Mesenchymal stem cell (in vitro differentiated cells and primary cell): Measurements from ENCODE around the gene IGSF21.

Experiments
- DNase-seq: peaks from one replicate; pipeline ENCODE4 v3.0.0-alpha.2; 2013
- H2AFZ ChIP-seq: one replicate; pipeline ENCODE4 v1.6.1; 2013; ENCODE audit warnings: low read depth, mild to moderate bottlenecking, control low read depth, inconsistent platforms, low read length, moderate library complexity
- H2AK5ac ChIP-seq: 2 replicates; pipeline ENCODE4 v1.6.1; 2013; ENCODE audit warnings: low read length, moderate library complexity, mild to moderate bottlenecking, inconsistent platforms; ENCODE audit not compliant: severe bottlenecking
- H2BK120ac ChIP-seq: one replicate; pipeline ENCODE4 v1.6.1; 2013; ENCODE audit warnings: low read depth, mild to moderate bottlenecking, inconsistent platforms, low read length, moderate library complexity
- H2BK12ac ChIP-seq, 2 experiments: one replicate each; pipeline ENCODE4 v1.6.1; 2013; ENCODE audit warnings: inconsistent platforms in 2 of 2, low read length in 2 of 2, mild to moderate bottlenecking in 2 of 2, moderate library complexity in 2 of 2, control low read depth in 1 of 2
- H2BK15ac ChIP-seq: one replicate; pipeline ENCODE4 v1.6.1; 2013; ENCODE audit warnings: mild to moderate bottlenecking, low read depth, inconsistent platforms; ENCODE audit not compliant: poor library complexity, severe bottlenecking
- H2BK5ac ChIP-seq: 2 replicates; pipeline ENCODE4 v1.6.1; 2013; ENCODE audit warnings: low read depth, mild to moderate bottlenecking, low read length, control low read depth, inconsistent platforms; ENCODE audit not compliant: poor library complexity, severe bottlenecking
- H3K14ac ChIP-seq, 2 experiments: one replicate each; pipeline ENCODE4 v1.6.1; 2013; ENCODE audit warnings: inconsistent platforms in 2 of 2, low read length in 2 of 2, control low read depth in 1 of 2, mild to moderate bottlenecking in 1 of 2, moderate library complexity in 1 of 2
- H3K18ac ChIP-seq, 2 experiments: one replicate each; pipeline ENCODE4 v1.6.1; 2013; ENCODE audit warnings: inconsistent platforms in 2 of 2, low read length in 2 of 2, control low read depth in 1 of 2, low read depth in 1 of 2, mild to moderate bottlenecking in 1 of 2
- H3K23ac ChIP-seq, 2 experiments: one replicate each; pipeline ENCODE4 v1.6.1; 2013; ENCODE audit warnings: inconsistent platforms in 2 of 2, low read length in 2 of 2, mild to moderate bottlenecking in 2 of 2, moderate library complexity in 2 of 2, control low read depth in 1 of 2
- H3K27ac ChIP-seq: 2 replicates; pipeline ENCODE4 v1.5.1; 2013; ENCODE audit warnings: mild to moderate bottlenecking, moderate library complexity, low read length, control low read depth, inconsistent platforms; ENCODE audit not compliant: poor library complexity, severe bottlenecking
- H3K27me3 ChIP-seq, 2 experiments: 2 replicates each; pipeline versions ENCODE4 v1.6.1 to v1.7.0; 2013; ENCODE audit warnings: low read length in 2 of 2, mild to moderate bottlenecking in 2 of 2, moderate library complexity in 2 of 2, control low read depth in 1 of 2, inconsistent platforms in 1 of 2; ENCODE audit not compliant: control insufficient read depth in 1 of 2, insufficient read depth in 1 of 2
- H3K36me3 ChIP-seq, 2 experiments: 2 replicates each; pipeline versions ENCODE4 v1.6.1 to v1.7.0; 2013; ENCODE audit warnings: low read length in 2 of 2, control low read depth in 1 of 2, inconsistent platforms in 1 of 2, low read depth in 1 of 2, mild to moderate bottlenecking in 1 of 2; ENCODE audit not compliant: insufficient read depth in 2 of 2, control insufficient read depth in 1 of 2
- H3K4ac ChIP-seq, 2 experiments: one replicate each; pipeline ENCODE4 v1.6.1; 2013; ENCODE audit warnings: inconsistent platforms in 2 of 2, low read length in 2 of 2, mild to moderate bottlenecking in 2 of 2, moderate library complexity in 2 of 2, control low read depth in 1 of 2, low read depth in 1 of 2
- H3K4me1 ChIP-seq: 2 replicates; pipeline ENCODE4 v1.6.1; 2013; ENCODE audit warnings: low read depth, low read length, control low read depth; ENCODE audit not compliant: control insufficient read depth, insufficient read depth
- H3K4me2 ChIP-seq: 2 replicates; pipeline ENCODE4 v1.6.1; 2013; ENCODE audit warnings: low read length, mild to moderate bottlenecking, inconsistent platforms; ENCODE audit not compliant: poor library complexity, severe bottlenecking
- H3K4me3 ChIP-seq, 2 experiments: 2 replicates each; pipeline versions ENCODE4 v1.5.1 to v1.7.0; 2013; ENCODE audit warnings: low read length in 2 of 2, mild to moderate bottlenecking in 2 of 2, control low read depth in 1 of 2, low read depth in 1 of 2; ENCODE audit not compliant: insufficient read depth in 1 of 2
- H3K79me1 ChIP-seq: replicated peaks from 2 replicates; pipeline ENCODE4 v1.6.1; 2013; ENCODE audit warnings: mild to moderate bottlenecking, control low read depth, low read length, inconsistent platforms; ENCODE audit not compliant: poor library complexity, severe bottlenecking
- H3K9ac ChIP-seq: 2 replicates; pipeline ENCODE4 v1.7.0; 2013; ENCODE audit warnings: mild to moderate bottlenecking, low read length, moderate library complexity
- H3K9me3 ChIP-seq: 2 replicates; pipeline ENCODE4 v1.7.0; 2013; ENCODE audit warnings: mild to moderate bottlenecking, low read length; ENCODE audit not compliant: control insufficient read depth
- H4K8ac ChIP-seq: one replicate; pipeline ENCODE4 v1.6.1; 2013; ENCODE audit warnings: inconsistent platforms, mild to moderate bottlenecking, low read length, moderate library complexity
- H4K91ac ChIP-seq: one replicate; pipeline ENCODE4 v1.6.1; 2013; ENCODE audit warnings: mild to moderate bottlenecking, low read length, inconsistent platforms
- WGBS: methylation state at CpG from one replicate; pipeline ENCODE4 v1.1.7; 2013; ENCODE audit warnings: mixed read lengths; 5-methylcytosine and 5-hydroxymethylcytosine counted together

The IGSF21 gene

DNA sequence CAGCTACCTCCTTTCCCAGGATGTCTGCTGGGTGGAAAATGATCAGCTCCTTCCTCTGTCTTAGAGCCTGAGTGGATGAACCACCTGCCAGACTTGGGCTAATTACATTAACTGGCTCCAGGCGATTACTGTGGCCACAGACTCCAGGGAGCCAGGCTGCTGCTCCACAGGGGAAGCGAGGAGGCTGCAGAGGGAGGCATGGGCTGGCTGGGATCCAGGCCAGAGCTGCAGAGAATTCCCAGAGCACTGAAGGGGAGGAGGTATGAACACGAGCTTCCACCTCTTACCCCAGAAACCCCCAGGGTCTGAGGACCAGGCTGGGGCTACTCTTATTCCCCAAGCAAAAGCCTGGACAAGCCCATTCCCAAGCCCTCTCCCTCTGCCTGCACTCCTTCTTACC is 237.2 kb downstream of the IGSF21 start:
- 23% methylated on average over 3 of the region's 3 CpGs for WGBS
- no peak overlapping the region for H3K4me2 ChIP-seq
- no peak overlapping the region for H3K9ac ChIP-seq

DNA sequence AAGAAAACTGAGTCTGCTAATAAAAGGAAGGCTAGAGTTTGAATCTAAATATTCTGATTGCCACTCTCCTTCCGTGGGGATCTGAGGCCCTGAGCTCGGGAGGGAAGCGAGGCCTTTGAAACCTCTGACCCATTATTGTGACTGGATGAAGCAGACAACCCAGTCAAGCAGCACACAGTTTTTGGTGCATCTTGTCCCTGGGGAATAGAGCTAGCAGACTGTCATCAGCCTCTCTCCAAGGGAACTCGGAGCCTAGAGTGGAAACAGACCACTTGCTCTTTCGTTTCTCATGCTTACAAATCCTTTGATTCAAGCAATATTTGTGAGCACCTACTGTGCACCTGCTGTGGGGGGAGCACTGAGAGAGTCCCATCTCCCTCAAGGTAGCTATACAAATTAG is 240.0 kb downstream of the IGSF21 start:
- Histone ChIP-seq H3K9ac (no peak overlapping the region), H2AK5ac (no peak overlapping the region), H3K79me1 (no peaks in the 10 kb centered on the region), H3K14ac (no peak overlapping the region), H3K27me3 (peaks cover 0 to 50% of the 10 kb centered on the region in 2 experiments), H3K4me3 (no peak overlapping the region), H3K18ac (no peak overlapping the region), H4K91ac (no peak overlapping the region), H3K4me2 (no peak overlapping the region), H2BK5ac (no peak overlapping the region), H2BK120ac (no peak overlapping the region), H2BK12ac (no peak overlapping the region), H3K9me3 (no peaks in the 10 kb centered on the region), H2BK15ac (no peak overlapping the region), H3K36me3 (no peaks in the 10 kb centered on the region), H3K4ac (no peak overlapping the region), H2AFZ (no peak overlapping the region), H3K23ac (no peak overlapping the region), H3K4me1 (no peaks in the 10 kb centered on the region), H3K27ac (no peak overlapping the region), H4K8ac (no peak overlapping the region)
- no peak for DNase-seq
- WGBS, result 68% methylated on average over 5 of the region's 5 CpGs

More for the DNA sequence above, 237.2 kb downstream of the IGSF21 start:
- Histone ChIP-seq H3K4me1 (no peaks in the 10 kb centered on the region), H2AFZ (no peak overlapping the region), H3K14ac (no peak overlapping the region), H4K8ac (no peak overlapping the region), H2BK15ac (no peak overlapping the region), H3K23ac (no peak overlapping the region), H3K36me3 (no peaks in the 10 kb centered on the region), H2AK5ac (no peak overlapping the region), H3K4ac (no peak overlapping the region), H3K18ac (no peak overlapping the region), H2BK120ac (no peak overlapping the region), H2BK5ac (no peak overlapping the region), H3K9me3 (no peaks in the 10 kb centered on the region), H2BK12ac (no peak overlapping the region), H3K27ac (no peak overlapping the region), H4K91ac (no peak overlapping the region), H3K4me3 (no peak overlapping the region), H3K79me1 (no peaks in the 10 kb centered on the region), H3K27me3 (peaks cover 0 to 35% of the 10 kb centered on the region in 2 experiments)
- no peak for DNase-seq

DNA sequence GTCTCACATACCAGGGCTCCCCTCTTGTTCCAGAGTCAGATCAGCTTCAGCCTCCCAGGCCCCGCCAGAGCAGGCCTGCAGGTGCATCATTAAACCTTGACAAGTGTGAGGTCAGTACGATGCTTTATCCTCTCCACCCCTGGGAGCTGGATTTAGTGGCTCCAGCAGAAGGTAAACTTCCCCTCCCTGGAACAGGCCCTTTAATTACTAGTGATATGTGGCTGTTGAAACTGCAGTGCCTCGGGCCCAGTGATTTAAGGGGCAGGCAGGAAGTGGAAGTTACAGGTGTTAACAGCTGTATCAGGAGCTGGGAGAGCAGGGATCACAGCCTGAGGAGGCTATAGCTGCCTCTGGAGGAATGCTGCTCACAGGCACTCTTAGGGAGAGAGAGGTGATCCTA is 240.8 kb downstream of the IGSF21 start:
- Histone ChIP-seq H2BK120ac (no peak overlapping the region), H3K14ac (no peak overlapping the region), H2BK12ac (no peak overlapping the region), H3K4ac (no peak overlapping the region), H3K4me2 (no peak overlapping the region), H3K4me1 (no peaks in the 10 kb centered on the region), H2BK5ac (no peak overlapping the region), H4K91ac (no peak overlapping the region), H3K18ac (no peak overlapping the region), H4K8ac (no peak overlapping the region), H2BK15ac (no peak overlapping the region), H3K4me3 (no peak overlapping the region), H2AK5ac (no peak overlapping the region), H2AFZ (no peak overlapping the region), H3K23ac (no peak overlapping the region), H3K9me3 (no peaks in the 10 kb centered on the region), H3K27ac (no peak overlapping the region), H3K9ac (no peak overlapping the region), H3K27me3 (peaks cover 0 to 54% of the 10 kb centered on the region in 2 experiments), H3K36me3 (no peaks in the 10 kb centered on the region), H3K79me1 (no peaks in the 10 kb centered on the region)
- DNase-seq, result no peak
- WGBS, result 46% methylated on average over 2 of the region's 3 CpGs

DNA sequence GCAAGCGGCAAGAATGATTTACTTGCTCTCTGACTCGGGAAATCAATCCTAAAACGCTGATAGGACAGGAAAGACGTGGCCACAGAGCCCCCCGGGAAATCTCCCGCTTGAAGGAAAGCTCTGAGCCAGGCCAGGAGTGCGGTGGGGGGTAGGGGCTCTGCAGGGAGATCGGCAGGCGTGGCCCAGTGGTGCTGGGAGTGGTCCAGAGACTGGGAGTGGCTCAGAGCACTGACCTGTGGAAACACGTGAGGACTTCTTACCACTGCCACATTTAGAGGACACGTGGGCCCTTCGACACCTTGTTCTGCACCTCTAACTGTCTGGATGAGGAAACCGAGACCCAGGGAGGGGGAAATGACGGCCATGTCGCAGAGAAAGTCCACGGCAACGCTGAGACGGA is 243.1 kb downstream of the IGSF21 start:
- no peak for DNase-seq

More for the DNA sequence above, 243.1 kb downstream of the IGSF21 start:
- H3K14ac ChIP-seq, result no peak overlapping the region
- H2BK12ac ChIP-seq, result no peak overlapping the region
- no peak overlapping the region for H3K4me3 ChIP-seq
- H4K91ac ChIP-seq, result no peak overlapping the region
- H3K9me3 ChIP-seq, result no peaks in the 10 kb centered on the region
- H3K18ac ChIP-seq, result no peak overlapping the region
- no peaks in the 10 kb centered on the region for H3K4me1 ChIP-seq
- no peak overlapping the region for H3K9ac ChIP-seq
- H3K36me3 ChIP-seq, result no peaks in the 10 kb centered on the region
- no peak overlapping the region for H3K4me2 ChIP-seq
- H3K27ac ChIP-seq, result no peak overlapping the region
- H3K23ac ChIP-seq, result no peak overlapping the region
- H2BK5ac ChIP-seq, result no peak overlapping the region
- H2BK15ac ChIP-seq, result no peak overlapping the region
- H2AK5ac ChIP-seq, result no peak overlapping the region
- WGBS, result 66% methylated on average over 17 of the region's 18 CpGs
- peaks cover 0 to 54% of the 10 kb centered on the region in 2 experiments for H3K27me3 ChIP-seq
- no peaks in the 10 kb centered on the region for H3K79me1 ChIP-seq
- no peak overlapping the region for H3K4ac ChIP-seq
- no peak overlapping the region for H4K8ac ChIP-seq
- H2BK120ac ChIP-seq, result no peak overlapping the region
- no peak overlapping the region for H2AFZ ChIP-seq
